Ascending aorta (tissue), 2 donors: ENCODE data around the gene E2F3. TPM values are rescaled to one million over a fixed set of nuclear protein-coding genes. Genes with fewer than 3 reads are reported as not detected.

ENCODE experiments used
- DNase-seq, 2 donors: peaks; one replicate each; pipeline ENCODE4 v3.0.0-alpha.2; 2019; ENCODE audit warnings: low spot score in 2 of 2
- H3K27ac ChIP-seq, 2 donors: fragments of 200-600 bp; sonication (generic); one replicate each; pipeline ENCODE4 v1.5.1; 2016 to 2017; ENCODE audit warnings: mild to moderate bottlenecking in 1 of 2
- H3K27me3 ChIP-seq: fragments of 200-600 bp; sonication (generic); one replicate; pipeline ENCODE4 v1.5.1; 2017
- H3K36me3 ChIP-seq, 2 donors: fragments of 200-600 bp; sonication (generic); one replicate each; pipeline ENCODE4 v1.5.1; 2016
- H3K4me1 ChIP-seq, 2 donors: fragments of 200-600 bp; sonication (generic); one replicate each; pipeline ENCODE4 v1.5.1; 2016 to 2017; ENCODE audit warnings: mild to moderate bottlenecking in 1 of 2
- H3K4me3 ChIP-seq, 2 donors: fragments of 200-600 bp; sonication (generic); one replicate each; pipeline ENCODE4 v1.5.1; 2016 to 2017; ENCODE audit warnings: mild to moderate bottlenecking in 1 of 2
- H3K9me3 ChIP-seq, 2 donors: fragments of 200-600 bp; sonication (generic); one replicate each; pipeline ENCODE4 v1.5.1; 2016
- intact Hi-C: fragments of 100-400 bp; cut with DNase I; formaldehyde crosslinking; loops from one replicate; pipeline ENCODE4 v1.15.1; 2023
- total RNA-seq: library from RNA; depleted of rRNA; stranded (reverse); fragments of >200 nt; gene quantifications from one replicate; pipeline ENCODE4 v1.1.0, GENCODE V29; 2016
- TF ChIP-seq, protein P1 (sequence below), 3 experiments: fragments of 200-600 bp in 2 of 3; fragments of 450-650 bp in 1 of 3; sonication (generic) in 2 of 3; IDR thresholded peaks; one replicate each; pipeline ENCODE4 v1.5.1; 2016 to 2019; ENCODE audit warnings: antibody characterized with exemption in 3 of 3, mild to moderate bottlenecking in 1 of 3, moderate library complexity in 1 of 3

The E2F3 gene
- total RNA-seq, 1 donor from 2014 or later: 1.1 TPM

DNA sequence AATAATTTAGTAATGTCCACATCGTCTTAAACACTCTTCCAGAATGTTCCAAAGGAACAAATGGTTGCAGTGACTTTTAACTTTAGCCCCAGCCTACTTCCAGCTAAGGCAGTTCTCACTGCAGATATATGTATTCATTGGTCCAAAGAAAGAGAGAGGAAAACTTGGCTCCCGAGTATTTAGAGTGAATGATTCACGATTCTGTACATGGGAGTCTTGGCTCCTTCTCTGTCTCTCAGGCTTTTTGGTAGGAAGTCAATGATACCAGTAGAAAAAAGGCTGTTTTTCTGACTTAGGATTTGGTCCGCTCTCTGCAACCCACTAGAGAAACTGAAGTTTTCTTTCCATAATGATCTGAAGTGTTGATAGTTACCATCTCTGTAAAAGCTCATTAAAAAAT is 38.6 kb downstream of the E2F3 start:
- TF ChIP-seq, protein P1, sequence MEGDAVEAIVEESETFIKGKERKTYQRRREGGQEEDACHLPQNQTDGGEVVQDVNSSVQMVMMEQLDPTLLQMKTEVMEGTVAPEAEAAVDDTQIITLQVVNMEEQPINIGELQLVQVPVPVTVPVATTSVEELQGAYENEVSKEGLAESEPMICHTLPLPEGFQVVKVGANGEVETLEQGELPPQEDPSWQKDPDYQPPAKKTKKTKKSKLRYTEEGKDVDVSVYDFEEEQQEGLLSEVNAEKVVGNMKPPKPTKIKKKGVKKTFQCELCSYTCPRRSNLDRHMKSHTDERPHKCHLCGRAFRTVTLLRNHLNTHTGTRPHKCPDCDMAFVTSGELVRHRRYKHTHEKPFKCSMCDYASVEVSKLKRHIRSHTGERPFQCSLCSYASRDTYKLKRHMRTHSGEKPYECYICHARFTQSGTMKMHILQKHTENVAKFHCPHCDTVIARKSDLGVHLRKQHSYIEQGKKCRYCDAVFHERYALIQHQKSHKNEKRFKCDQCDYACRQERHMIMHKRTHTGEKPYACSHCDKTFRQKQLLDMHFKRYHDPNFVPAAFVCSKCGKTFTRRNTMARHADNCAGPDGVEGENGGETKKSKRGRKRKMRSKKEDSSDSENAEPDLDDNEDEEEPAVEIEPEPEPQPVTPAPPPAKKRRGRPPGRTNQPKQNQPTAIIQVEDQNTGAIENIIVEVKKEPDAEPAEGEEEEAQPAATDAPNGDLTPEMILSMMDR (IDR thresholded peaks at IDR 0.05): no peak
- Histone ChIP-seq H3K9me3 (no peaks in the 10 kb centered on the region), H3K27me3 (no peaks in the 10 kb centered on the region), H3K27ac (peak overlapping the region; percentile 66 to 77), H3K4me3 (no peak overlapping the region), H3K36me3 (no peaks in the 10 kb centered on the region), H3K4me1 (peaks cover 0 to 21% of the 10 kb centered on the region in 2 donors)
- intact Hi-C loops: loop anchor here (2.0 kb wide), 1 partner anchor 39 kb away; the partner anchor contains the start of gene E2F3
- DNase-seq: no peak

DNA sequence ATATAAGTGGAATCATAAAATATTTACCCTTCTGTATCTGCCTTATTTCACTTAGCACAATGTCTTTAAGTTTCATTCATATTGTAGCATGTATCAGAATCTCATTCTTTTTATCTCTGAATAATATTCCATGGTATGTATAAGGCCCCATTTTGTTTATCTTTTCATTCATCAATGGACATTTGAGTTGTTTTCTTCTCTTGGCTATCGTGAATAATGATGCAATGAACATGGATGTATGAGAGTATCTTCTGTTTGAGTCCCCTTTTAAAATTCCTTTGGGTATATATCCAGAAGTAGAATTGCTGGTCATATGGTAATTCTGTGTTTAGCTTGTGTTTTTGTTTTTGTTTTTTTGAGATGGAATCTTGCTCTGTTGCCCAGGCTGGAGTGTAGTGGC is 39.6 kb downstream of the E2F3 start:
- intact Hi-C loops: loop anchor here (2.0 kb wide), 1 partner anchor 40 kb away; the partner anchor contains the start of gene E2F3
- Histone ChIP-seq H3K4me1 (peaks cover 0 to 21% of the 10 kb centered on the region in 2 donors), H3K27me3 (no peaks in the 10 kb centered on the region), H3K9me3 (no peaks in the 10 kb centered on the region), H3K27ac (peak overlapping the region in 1 of 2 donors; percentile 77), H3K36me3 (no peaks in the 10 kb centered on the region), H3K4me3 (no peak overlapping the region)
- no peak for DNase-seq
- TF ChIP-seq, protein P1 (IDR thresholded peaks at IDR 0.05): no peak

DNA sequence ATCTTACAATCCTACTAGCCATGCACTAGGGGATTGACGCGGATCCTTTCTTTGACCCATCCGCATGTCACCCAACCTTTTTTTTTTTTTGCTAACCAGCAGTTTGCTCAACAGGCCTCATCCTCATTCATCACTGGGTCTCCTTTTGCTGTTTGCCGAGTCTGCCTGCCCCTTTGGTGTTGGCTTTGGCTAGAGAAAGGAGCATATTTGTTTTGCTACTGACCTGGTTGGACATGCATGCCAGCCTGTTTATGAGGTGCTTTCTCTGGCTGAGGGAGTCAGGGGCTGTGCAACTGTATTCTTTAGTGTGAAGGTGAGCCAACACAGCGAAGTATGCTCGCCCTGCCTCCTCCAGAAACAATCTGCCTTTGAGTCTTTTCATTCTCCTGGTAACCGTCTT is 40.2 kb downstream of the E2F3 start:
- Histone ChIP-seq H3K4me3 (no peak overlapping the region), H3K27ac (no peak overlapping the region), H3K27me3 (no peaks in the 10 kb centered on the region), H3K9me3 (no peaks in the 10 kb centered on the region), H3K36me3 (no peaks in the 10 kb centered on the region), H3K4me1 (peaks cover 0 to 21% of the 10 kb centered on the region in 2 donors)
- TF ChIP-seq, protein P1 (IDR thresholded peaks at IDR 0.05): no peak
- no peak for DNase-seq
- intact Hi-C loops: loop anchor here (2.0 kb wide), 1 partner anchor 41 kb away; the partner anchor contains the start of gene E2F3

DNA sequence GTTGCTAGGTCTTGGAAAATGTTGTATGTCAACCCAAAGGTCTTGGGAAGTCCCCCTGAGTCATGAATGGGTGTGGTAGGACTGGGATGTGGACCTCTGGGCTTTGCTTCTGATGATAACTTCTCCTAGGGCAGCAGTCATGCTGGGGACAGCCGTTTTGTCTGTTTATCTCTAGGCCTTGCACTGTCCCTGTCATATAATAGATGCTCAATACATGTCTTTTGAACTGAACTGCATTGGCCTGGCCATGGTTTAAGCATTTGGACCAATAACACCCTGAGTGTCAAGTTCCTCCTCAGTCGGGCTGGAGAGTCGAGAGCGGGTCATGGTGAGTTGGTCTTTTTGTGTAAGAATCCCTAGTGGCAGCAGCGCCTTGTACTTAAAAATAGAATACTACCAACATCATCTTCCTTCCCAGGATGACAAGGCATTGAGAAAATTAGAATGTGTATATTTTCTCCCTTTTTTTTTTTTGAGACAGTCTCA is 43.1 kb downstream of the E2F3 start:
- TF ChIP-seq, protein P1 (IDR thresholded peaks at IDR 0.05): no peak
- H3K27ac ChIP-seq: no peak overlapping the region
- DNase-seq: no peak
- H3K9me3 ChIP-seq: no peaks in the 10 kb centered on the region
- H3K4me1 ChIP-seq: peaks cover 0 to 11% of the 10 kb centered on the region in 2 donors
- H3K36me3 ChIP-seq: no peaks in the 10 kb centered on the region
- H3K4me3 ChIP-seq: no peak overlapping the region
- H3K27me3 ChIP-seq: no peaks in the 10 kb centered on the region
- intact Hi-C loops: no loop called here

DNA sequence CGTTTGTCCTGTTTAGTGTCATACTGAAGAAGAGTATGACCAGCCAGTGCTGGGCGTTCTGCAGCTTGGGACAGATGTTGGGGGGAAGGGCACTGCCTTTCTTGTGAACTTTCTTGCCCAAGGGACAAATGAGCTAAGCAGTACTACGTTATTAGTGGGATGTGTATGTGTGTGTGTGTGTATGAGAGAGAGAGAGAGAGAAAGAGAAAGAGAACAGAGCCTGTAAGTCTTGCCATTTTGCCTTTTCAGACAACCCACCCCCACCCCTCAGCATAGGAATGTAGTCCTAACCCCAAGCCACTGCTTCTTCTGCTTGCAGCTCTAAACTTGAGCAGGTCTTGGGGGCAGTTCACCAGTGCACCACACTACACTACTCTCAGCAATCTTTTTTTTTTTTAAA is 45.5 kb downstream of the E2F3 start:
- Histone ChIP-seq H3K4me1 (peaks cover 0 to 4% of the 10 kb centered on the region in 2 donors), H3K27ac (no peak overlapping the region), H3K9me3 (no peaks in the 10 kb centered on the region), H3K27me3 (no peaks in the 10 kb centered on the region), H3K36me3 (no peaks in the 10 kb centered on the region), H3K4me3 (no peak overlapping the region)
- no peak for DNase-seq
- intact Hi-C loops: no loop called here
- TF ChIP-seq, protein P1 (IDR thresholded peaks at IDR 0.05): no peak
